ENCODE results near the gene WNT16.
"Not testable (repeated sequence)": the region's sequence is repeated elsewhere in the genome, so short reads cannot be mapped to it uniquely, and the experiment has no call there.

- not testable (repeated sequence) for TF ChIP-seq CTCF (IDR thresholded peaks at IDR 0.05; ENCODE audit: borderline replicate concordance, extremely low read depth, low read length, poor library complexity, severe bottlenecking); EZH2 (IDR thresholded peaks at IDR 0.05; ENCODE audit: borderline replicate concordance, low read depth, low read length, severe bottlenecking)
Observed at GRCh38 chr7:121289930-121290329, 38.9 kb upstream of the WNT16 start.

All from DND-41 (cell line).